Rectal smooth muscle tissue (tissue), 1 donor: ENCODE measurements around the gene NOBOX.

Source experiments
- H3K27ac ChIP-seq: one replicate; pipeline ENCODE4 v1.7.0; 2013; ENCODE audit warnings: low read depth, low read length, inconsistent platforms
- H3K27me3 ChIP-seq: one replicate; pipeline ENCODE4 v1.7.0; 2013; ENCODE audit warnings: low read length; ENCODE audit not compliant: control insufficient read depth, insufficient read depth
- H3K36me3 ChIP-seq: one replicate; pipeline ENCODE4 v1.7.0; 2013; ENCODE audit warnings: low read length; ENCODE audit not compliant: control insufficient read depth, insufficient read depth
- H3K4me1 ChIP-seq: one replicate; pipeline ENCODE4 v1.7.0; 2013; ENCODE audit warnings: low read length; ENCODE audit not compliant: control insufficient read depth, insufficient read depth
- H3K4me3 ChIP-seq: one replicate; pipeline ENCODE4 v1.7.0; 2013; ENCODE audit warnings: low read length
- H3K9ac ChIP-seq: one replicate; pipeline ENCODE4 v1.7.0; 2013; ENCODE audit warnings: low read length

The NOBOX gene

GRCh38 chr7:144410441-144410840, 6.9 kb upstream of the NOBOX start:
- H3K4me1 ChIP-seq: peaks cover 6% of the 10 kb centered on the region
- H3K27ac ChIP-seq: no peak overlapping the region
- H3K36me3 ChIP-seq: no peaks in the 10 kb centered on the region
- H3K27me3 ChIP-seq: no peaks in the 10 kb centered on the region
- H3K9ac ChIP-seq: no peak overlapping the region
- H3K4me3 ChIP-seq: no peak overlapping the region

- Histone ChIP-seq H3K36me3 (no peaks in the 10 kb centered on the region), H3K27me3 (no peaks in the 10 kb centered on the region), H3K27ac (no peak overlapping the region), H3K9ac (no peak overlapping the region), H3K4me1 (peaks cover 6% of the 10 kb centered on the region), H3K4me3 (no peak overlapping the region)
Observed at GRCh38 chr7:144408121-144408520, 4.6 kb upstream of the NOBOX start.

- no peaks in the 10 kb centered on the region for H3K27me3 ChIP-seq
- no peaks in the 10 kb centered on the region for H3K36me3 ChIP-seq
- H3K27ac ChIP-seq: no peak overlapping the region
- no peak overlapping the region for H3K9ac ChIP-seq
- no peak overlapping the region for H3K4me3 ChIP-seq
- peaks cover 6% of the 10 kb centered on the region for H3K4me1 ChIP-seq
Observed at GRCh38 chr7:144407266-144407931, 3.9 kb upstream of the NOBOX start.

GRCh38 chr7:144404946-144405345, 1.5 kb upstream of the NOBOX start:
- no peaks in the 10 kb centered on the region for H3K36me3 ChIP-seq
- no peak overlapping the region for H3K4me3 ChIP-seq
- H3K4me1 ChIP-seq: peaks cover 6% of the 10 kb centered on the region
- no peak overlapping the region for H3K9ac ChIP-seq
- no peak overlapping the region for H3K27ac ChIP-seq
- H3K27me3 ChIP-seq: no peaks in the 10 kb centered on the region

GRCh38 chr7:144403102-144403501, 391 bp downstream of the NOBOX start:
- Histone ChIP-seq H3K27ac (no peak overlapping the region), H3K36me3 (no peaks in the 10 kb centered on the region), H3K9ac (no peak overlapping the region), H3K27me3 (no peaks in the 10 kb centered on the region), H3K4me3 (no peak overlapping the region), H3K4me1 (peaks cover 6% of the 10 kb centered on the region)

GRCh38 chr7:144401490-144401889, 2.0 kb downstream of the NOBOX start:
- H3K4me1 ChIP-seq: no peaks in the 10 kb centered on the region
- no peak overlapping the region for H3K9ac ChIP-seq
- no peaks in the 10 kb centered on the region for H3K36me3 ChIP-seq
- H3K27me3 ChIP-seq: no peaks in the 10 kb centered on the region
- no peak overlapping the region for H3K4me3 ChIP-seq
- no peak overlapping the region for H3K27ac ChIP-seq

GRCh38 chr7:144399946-144400345, 3.5 kb downstream of the NOBOX start:
- Histone ChIP-seq H3K27me3 (no peaks in the 10 kb centered on the region), H3K36me3 (no peaks in the 10 kb centered on the region), H3K27ac (no peak overlapping the region), H3K4me3 (no peak overlapping the region), H3K4me1 (no peaks in the 10 kb centered on the region), H3K9ac (no peak overlapping the region)

- H3K27me3 ChIP-seq: no peaks in the 10 kb centered on the region
Observed at GRCh38 chr7:144398911-144399310, 4.6 kb downstream of the NOBOX start.

GRCh38 chr7:144398291-144398690, 5.2 kb downstream of the NOBOX start:
- no peak overlapping the region for H3K9ac ChIP-seq
- no peak overlapping the region for H3K27ac ChIP-seq
- H3K36me3 ChIP-seq: no peaks in the 10 kb centered on the region
- H3K4me1 ChIP-seq: no peaks in the 10 kb centered on the region
- H3K27me3 ChIP-seq: no peaks in the 10 kb centered on the region
- no peak overlapping the region for H3K4me3 ChIP-seq

More at GRCh38 chr7:144398911-144399310, 4.6 kb downstream of the NOBOX start:
- H3K4me3 ChIP-seq: no peak overlapping the region
- no peak overlapping the region for H3K27ac ChIP-seq
- H3K36me3 ChIP-seq: no peaks in the 10 kb centered on the region
- no peak overlapping the region for H3K9ac ChIP-seq
- no peaks in the 10 kb centered on the region for H3K4me1 ChIP-seq

GRCh38 chr7:144397086-144397485, 6.4 kb downstream of the NOBOX start:
- H3K4me3 ChIP-seq: no peak overlapping the region
- H3K4me1 ChIP-seq: no peaks in the 10 kb centered on the region
- H3K27ac ChIP-seq: no peak overlapping the region
- H3K36me3 ChIP-seq: no peaks in the 10 kb centered on the region
- no peaks in the 10 kb centered on the region for H3K27me3 ChIP-seq
- no peak overlapping the region for H3K9ac ChIP-seq

- Histone ChIP-seq H3K4me3 (no peak overlapping the region), H3K4me1 (peaks cover 14% of the 10 kb centered on the region), H3K27ac (no peak overlapping the region), H3K36me3 (no peaks in the 10 kb centered on the region), H3K9ac (no peak overlapping the region), H3K27me3 (no peaks in the 10 kb centered on the region)
Observed at GRCh38 chr7:144391823-144392255, 11.7 kb downstream of the NOBOX start.

- no peaks in the 10 kb centered on the region for H3K36me3 ChIP-seq
- no peak overlapping the region for H3K4me3 ChIP-seq
- H3K27ac ChIP-seq: peak overlapping the region; percentile 66
- no peaks in the 10 kb centered on the region for H3K27me3 ChIP-seq
- no peak overlapping the region for H3K9ac ChIP-seq
- H3K4me1 ChIP-seq: peaks cover 14% of the 10 kb centered on the region
Observed at GRCh38 chr7:144391014-144391413, 12.5 kb downstream of the NOBOX start.

- peaks cover 14% of the 10 kb centered on the region for H3K4me1 ChIP-seq
- no peak overlapping the region for H3K9ac ChIP-seq
- peak overlapping the region; percentile 66 for H3K27ac ChIP-seq
- no peaks in the 10 kb centered on the region for H3K27me3 ChIP-seq
- H3K4me3 ChIP-seq: no peak overlapping the region
- H3K36me3 ChIP-seq: no peaks in the 10 kb centered on the region
Observed at GRCh38 chr7:144390481-144390880, 13.0 kb downstream of the NOBOX start.
